Stimulated activated naive CD4-positive, alpha-beta T cell treated with Interleukin-2 at 50 U/mL for 16 hours (primary cell): ENCODE results near the gene UAP1.

Experiments used
- DNase-seq: peaks from one replicate; lab custom pipeline; 2025; lab: John Stamatoyannopoulos, UW

UAP1 gene

GRCh38 chr1:162617513-162617912 is 56.0 kb downstream of the UAP1 start:
- no peak for DNase-seq

GRCh38 chr1:162619076-162619475 is 57.6 kb downstream of the UAP1 start:
- DNase-seq, result no peak

DNA sequence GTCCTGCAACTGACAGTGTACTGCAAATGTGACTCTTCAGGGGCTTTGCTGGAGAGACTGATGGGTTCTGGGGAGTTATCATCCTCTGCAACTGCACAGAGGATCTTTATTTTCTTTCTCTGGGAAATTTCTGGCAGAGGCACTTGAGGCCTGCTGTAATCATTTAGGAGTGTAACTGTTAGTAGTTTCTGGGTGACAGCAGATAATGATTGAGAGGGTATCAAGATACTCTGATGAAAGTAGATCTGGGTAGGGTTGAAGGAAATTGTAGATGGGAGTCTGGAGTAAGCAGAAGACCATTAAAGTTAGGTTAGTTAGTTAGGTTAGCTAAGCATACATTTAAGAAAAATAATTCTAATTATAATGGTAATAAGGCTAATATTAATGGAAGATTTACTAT is 59.7 kb downstream of the UAP1 start:
- DNase-seq, result no peak

- DNase-seq, result no peak
Measured at GRCh38 chr1:162625679-162626078, 64.2 kb downstream of the UAP1 start.

DNA sequence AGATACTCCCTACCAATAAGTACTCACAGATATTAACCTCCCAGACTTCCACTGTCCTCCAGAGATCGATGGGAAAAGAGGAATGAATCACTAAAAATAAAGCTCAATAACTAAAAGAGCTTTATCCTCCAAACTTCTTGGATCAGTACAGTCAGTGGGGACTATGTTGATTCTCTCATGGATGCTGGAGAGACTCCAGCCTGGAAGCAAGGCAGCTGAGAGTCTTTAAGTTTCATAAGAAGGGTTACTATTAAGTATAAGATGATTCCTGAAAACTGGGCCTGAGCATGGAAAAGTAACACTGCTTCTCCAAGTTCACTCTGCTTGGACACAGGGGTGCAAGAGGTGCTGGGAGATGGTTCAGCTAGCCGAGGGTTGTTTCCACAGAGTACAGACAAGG is 64.6 kb downstream of the UAP1 start:
- no peak for DNase-seq

- DNase-seq, result no peak
Measured at GRCh38 chr1:162626761-162627160, 65.2 kb downstream of the UAP1 start.

DNA sequence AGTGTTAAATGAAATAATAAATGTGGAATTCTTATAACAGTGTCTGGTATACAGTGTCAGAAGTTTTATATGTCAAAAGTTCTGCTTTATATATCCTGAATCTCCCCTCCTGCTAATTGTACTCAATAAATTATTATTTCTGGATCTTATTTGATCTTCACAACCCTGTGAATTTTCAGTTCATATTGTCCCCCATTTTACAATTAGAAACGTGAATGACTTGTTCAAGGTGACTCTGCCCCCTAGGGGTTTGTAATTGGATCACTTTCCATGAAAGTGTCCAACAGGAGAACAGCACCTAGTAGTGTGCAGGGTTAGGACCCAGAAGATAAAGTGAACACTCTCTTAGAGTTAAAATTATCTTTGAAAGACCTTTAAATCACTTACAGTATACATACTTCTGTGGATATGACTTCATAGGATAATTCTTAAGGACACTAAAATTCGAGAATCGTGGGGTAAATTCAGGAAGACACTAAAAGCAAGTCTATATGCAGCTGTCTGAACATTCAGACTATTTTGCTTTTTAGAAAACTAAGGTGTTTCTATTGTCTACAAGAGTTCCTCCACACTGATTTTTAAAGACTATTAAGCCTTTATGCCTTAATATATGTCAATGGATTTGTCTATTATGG is 66.3 kb downstream of the UAP1 start:
- no peak for DNase-seq

DNA sequence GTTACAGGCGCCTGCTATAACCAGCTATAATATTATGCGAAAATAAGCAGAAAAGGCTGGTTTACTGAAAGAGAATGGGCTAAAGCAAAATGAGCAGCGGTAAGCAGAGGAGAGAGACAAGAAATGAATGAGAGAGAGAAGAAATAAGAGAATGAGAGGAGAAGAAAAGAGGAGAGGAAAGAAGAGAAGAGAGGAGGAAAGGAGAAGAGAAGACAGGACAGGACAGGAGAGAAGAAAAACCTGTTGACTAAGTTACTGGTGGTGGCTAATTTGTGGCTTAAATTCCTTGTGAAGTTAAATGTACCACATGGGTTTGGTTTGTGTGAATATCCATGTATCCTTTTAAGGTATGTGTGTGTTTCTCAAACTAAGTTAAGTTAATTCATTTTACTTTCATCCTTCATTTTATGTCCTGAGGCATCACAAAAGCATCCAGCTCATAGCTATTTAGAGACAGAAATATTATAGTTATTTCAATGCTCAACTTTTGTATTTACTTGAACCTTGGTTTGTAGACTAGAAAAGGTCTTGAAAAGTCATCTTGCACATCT is 67.6 kb downstream of the UAP1 start:
- no peak for DNase-seq

- no peak for DNase-seq
Measured at GRCh38 chr1:162629651-162630050, 68.1 kb downstream of the UAP1 start.

- no peak for DNase-seq
Measured at GRCh38 chr1:162631546-162632191, 70.1 kb downstream of the UAP1 start.

- no peak for DNase-seq
Measured at GRCh38 chr1:162632217-162632666, 70.7 kb downstream of the UAP1 start, which contains the start of gene DDR2. DDR2 (plus strand) TSS chr1:162632464; CDS start chr1:162719064, 86,600 bp downstream.

GRCh38 chr1:162632698-162633080 is 71.2 kb downstream of the UAP1 start:
- DNase-seq, result no peak

DNA sequence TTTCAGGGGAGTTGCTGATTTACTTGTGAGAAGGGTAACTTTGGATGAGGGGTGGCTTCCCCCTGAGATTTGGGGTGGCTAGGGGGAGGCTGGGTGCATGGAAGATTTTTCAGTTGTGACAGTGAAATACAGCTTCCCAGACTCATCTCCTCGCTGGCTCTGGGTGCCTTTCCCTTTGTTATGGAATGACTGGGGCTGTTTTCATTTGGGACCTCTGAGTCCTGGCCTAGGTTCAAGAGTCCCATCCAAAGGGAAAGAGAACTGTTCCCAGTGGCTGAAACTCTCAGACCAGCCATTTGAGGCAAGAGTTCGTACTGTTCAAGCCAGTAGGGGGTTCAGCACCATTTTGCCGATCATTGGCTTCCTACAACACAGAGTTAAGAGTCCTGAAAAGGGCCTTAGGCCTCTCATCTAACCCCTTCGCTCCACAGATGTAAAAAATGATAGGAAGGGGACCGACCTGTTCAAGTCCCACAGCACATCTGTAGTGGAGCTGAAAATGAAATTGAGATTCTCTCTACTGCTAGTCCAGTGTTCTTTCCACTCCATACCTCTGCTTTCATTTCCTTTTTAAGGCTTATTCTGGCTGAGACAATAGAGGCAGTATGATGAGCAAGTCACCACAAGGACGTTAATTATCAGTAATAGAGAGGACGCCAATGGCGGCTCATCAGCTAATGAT is 71.7 kb downstream of the UAP1 start:
- DNase-seq, result no peak

GRCh38 chr1:162635418-162635817 is 73.9 kb downstream of the UAP1 start:
- DNase-seq, result no peak

- DNase-seq, result no peak
Measured at GRCh38 chr1:162639718-162640117, 78.2 kb downstream of the UAP1 start.

GRCh38 chr1:162641114-162641513 is 79.6 kb downstream of the UAP1 start:
- DNase-seq, result no peak

- no peak for DNase-seq
Measured at GRCh38 chr1:162644986-162645314, 83.4 kb downstream of the UAP1 start.

GRCh38 chr1:162645666-162646065 is 84.1 kb downstream of the UAP1 start:
- no peak for DNase-seq

GRCh38 chr1:162649583-162649982 is 88.1 kb downstream of the UAP1 start:
- no peak for DNase-seq
